Left ventricle myocardium inferior (tissue), 1 donor: ENCODE measurements around the gene ILDR1. TPM values are rescaled to one million over a fixed set of nuclear protein-coding genes. Genes with fewer than 3 reads are reported as not detected.

Experiments used
- DNase-seq: peaks from one replicate; pipeline ENCODE4 v3.0.0-alpha.2; 2020
- H3K27ac ChIP-seq: fragments of 200-600 bp; replicated peaks from 2 replicates; pipeline ENCODE4 v1.8.0; 2021
- H3K27me3 ChIP-seq: fragments of 200-600 bp; 2 replicates; pipeline ENCODE4 v1.8.0; 2021; ENCODE audit warnings: low read depth
- H3K36me3 ChIP-seq: fragments of 200-600 bp; 2 replicates; pipeline ENCODE4 v1.8.0; 2021
- H3K4me1 ChIP-seq: fragments of 200-600 bp; 2 replicates; pipeline ENCODE4 v1.8.0; 2021
- H3K4me3 ChIP-seq: fragments of 200-600 bp; 2 replicates; pipeline ENCODE4 v1.8.0; 2021; ENCODE audit warnings: mild to moderate bottlenecking, moderate library complexity
- H3K9me3 ChIP-seq: fragments of 200-600 bp; replicated peaks from 2 replicates; pipeline ENCODE4 v1.8.0; 2021
- intact Hi-C: fragments of 100-400 bp; cut with micrococcal nuclease; formaldehyde crosslinking; loops from one replicate; pipeline ENCODE4 v1.11.0; 2022
- total RNA-seq: library from RNA; stranded (reverse); fragmentation: NEBNext Ultra II Directional; extraction: Animal tissue kit (Norgen Biotek cat#: 25700); gene quantifications from one replicate; pipeline ENCODE4 v1.2.1, GENCODE V29; 2021
- TF ChIP-seq, protein P1 (sequence below): fragments of 200-600 bp; IDR thresholded peaks from 2 replicates; pipeline ENCODE4 v1.8.0; 2021; ENCODE audit warnings: antibody characterized with exemption, mild to moderate bottlenecking, borderline replicate concordance
- donor health status: DM: no; HTN: yes; CAD: no; lungs with severe emphysema.

ILDR1 gene
- total RNA-seq, 1 donor from 2014 or later = 0.33 TPM

DNA sequence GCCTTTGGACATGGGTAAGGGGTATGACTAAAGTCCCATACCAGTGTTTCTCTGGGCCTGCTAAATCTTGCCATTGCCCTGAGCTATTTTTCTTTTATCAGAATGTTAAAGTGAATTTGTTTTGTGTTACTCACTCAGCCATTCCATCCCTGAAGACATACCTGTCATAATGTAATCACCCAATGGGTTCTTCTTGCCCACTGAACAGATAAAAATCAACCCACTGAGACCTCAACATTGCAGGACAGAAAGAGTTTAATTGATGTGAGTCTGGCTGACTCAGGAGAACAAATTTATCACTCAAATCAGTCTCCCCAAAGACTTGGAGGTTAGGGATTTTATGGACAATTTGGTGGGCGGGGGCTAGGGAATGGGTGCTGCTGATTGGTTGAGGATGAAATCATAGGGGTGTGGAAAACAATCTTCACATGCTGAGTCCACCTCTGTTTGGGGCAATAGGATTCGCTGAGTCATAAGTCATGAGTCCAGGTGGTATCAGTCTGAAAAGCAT, 47.4 kb downstream of the ILDR1 start:
- H3K4me3 ChIP-seq = no peak overlapping the region
- intact Hi-C loops = no loop called here
- no peaks in the 10 kb centered on the region for H3K36me3 ChIP-seq
- H3K27me3 ChIP-seq = no peaks in the 10 kb centered on the region
- TF ChIP-seq, protein P1, sequence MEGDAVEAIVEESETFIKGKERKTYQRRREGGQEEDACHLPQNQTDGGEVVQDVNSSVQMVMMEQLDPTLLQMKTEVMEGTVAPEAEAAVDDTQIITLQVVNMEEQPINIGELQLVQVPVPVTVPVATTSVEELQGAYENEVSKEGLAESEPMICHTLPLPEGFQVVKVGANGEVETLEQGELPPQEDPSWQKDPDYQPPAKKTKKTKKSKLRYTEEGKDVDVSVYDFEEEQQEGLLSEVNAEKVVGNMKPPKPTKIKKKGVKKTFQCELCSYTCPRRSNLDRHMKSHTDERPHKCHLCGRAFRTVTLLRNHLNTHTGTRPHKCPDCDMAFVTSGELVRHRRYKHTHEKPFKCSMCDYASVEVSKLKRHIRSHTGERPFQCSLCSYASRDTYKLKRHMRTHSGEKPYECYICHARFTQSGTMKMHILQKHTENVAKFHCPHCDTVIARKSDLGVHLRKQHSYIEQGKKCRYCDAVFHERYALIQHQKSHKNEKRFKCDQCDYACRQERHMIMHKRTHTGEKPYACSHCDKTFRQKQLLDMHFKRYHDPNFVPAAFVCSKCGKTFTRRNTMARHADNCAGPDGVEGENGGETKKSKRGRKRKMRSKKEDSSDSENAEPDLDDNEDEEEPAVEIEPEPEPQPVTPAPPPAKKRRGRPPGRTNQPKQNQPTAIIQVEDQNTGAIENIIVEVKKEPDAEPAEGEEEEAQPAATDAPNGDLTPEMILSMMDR = no peak
- H3K4me1 ChIP-seq = no peaks in the 10 kb centered on the region
- H3K9me3 ChIP-seq = peaks cover 30% of the 10 kb centered on the region
- H3K27ac ChIP-seq = no peak overlapping the region
- no peak for DNase-seq

DNA sequence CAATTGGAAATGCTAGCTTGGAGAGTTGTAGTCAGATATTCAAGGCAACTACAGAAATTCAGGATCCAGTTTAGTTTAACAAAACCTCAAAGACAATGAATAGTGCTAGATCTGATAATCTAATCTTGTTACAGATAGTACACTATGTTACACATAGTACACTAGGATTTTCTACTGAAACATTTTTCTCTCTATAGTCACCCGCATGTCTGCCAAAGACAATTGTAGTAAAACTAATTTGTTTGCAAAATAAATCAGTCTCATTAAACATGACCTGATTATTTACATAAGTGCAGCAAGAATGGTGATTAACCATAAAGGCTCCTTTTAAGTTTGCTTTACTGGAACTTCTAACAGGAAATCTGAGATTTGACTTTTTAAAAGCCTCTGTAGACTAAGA, 52.0 kb downstream of the ILDR1 start:
- intact Hi-C loops = no loop called here
- H3K4me1 ChIP-seq = no peaks in the 10 kb centered on the region
- no peaks in the 10 kb centered on the region for H3K27me3 ChIP-seq
- no peaks in the 10 kb centered on the region for H3K36me3 ChIP-seq
- H3K27ac ChIP-seq = no peak overlapping the region
- H3K9me3 ChIP-seq = peaks cover 22% of the 10 kb centered on the region
- TF ChIP-seq, protein P1 = no peak
- no peak for DNase-seq
- no peak overlapping the region for H3K4me3 ChIP-seq

DNA sequence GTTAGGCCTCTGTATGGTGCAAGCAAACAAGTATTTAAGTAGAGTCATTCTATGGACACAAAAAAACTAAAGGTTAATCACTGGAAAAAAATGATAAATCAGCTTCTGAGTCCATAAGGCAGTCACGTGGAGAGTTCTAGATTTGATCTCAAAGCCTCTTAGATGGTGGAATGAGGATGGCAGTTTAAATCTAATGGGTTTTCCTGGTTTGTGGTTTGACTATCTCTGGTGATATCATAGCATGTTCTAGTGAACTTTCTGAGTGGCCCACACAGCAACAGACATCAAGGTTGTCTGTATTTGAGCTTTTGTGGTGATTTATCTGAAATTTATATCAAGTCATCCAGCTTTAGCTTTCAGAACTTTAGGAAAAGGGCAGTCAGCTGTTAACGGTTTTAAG, 52.4 kb downstream of the ILDR1 start:
- Histone ChIP-seq H3K4me3 (no peak overlapping the region), H3K36me3 (no peaks in the 10 kb centered on the region), H3K27ac (no peak overlapping the region), H3K27me3 (no peaks in the 10 kb centered on the region), H3K9me3 (peaks cover 18% of the 10 kb centered on the region), H3K4me1 (no peaks in the 10 kb centered on the region)
- intact Hi-C loops = no loop called here
- TF ChIP-seq, protein P1 = no peak
- DNase-seq = no peak

DNA sequence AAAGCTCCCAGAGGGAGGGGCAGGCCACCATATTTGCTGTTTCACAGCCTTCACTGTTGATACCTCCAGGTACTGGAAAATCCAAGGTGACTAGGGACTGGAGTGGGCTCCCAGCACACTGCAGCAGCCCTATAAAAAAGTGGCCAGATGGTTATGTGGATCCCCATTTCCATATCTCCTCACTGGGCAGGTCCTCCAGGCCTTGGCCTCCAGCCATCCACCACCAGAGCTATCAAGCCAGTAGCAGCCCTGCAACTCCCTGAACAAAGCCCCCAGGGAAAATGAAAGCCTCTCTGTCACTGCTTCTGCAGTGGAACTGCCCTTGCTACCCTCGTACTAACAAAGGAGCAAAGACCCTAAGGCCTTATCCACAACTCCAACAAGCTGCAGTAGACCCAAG, 58.4 kb downstream of the ILDR1 start:
- intact Hi-C loops = no loop called here
- DNase-seq = no peak

DNA sequence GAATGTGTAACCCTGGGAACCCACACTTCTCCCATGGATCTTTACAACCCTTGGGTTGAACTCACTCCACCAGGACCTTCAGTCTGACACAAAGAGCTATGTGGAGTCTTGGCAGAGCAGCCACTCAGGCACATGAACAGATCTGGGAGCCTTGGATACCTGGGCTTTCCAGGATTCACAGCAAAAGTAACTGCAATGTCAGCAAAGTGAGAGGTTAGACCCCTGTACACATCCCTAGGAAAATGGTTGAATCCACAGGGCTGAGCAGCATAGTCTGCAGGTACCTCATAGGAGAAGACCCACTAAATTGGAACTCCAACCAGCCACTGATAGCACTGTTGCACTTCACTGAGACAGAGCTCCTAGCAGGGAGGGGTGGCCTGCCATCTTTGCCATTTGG, 59.6 kb downstream of the ILDR1 start:
- peaks cover 3% of the 10 kb centered on the region for H3K4me1 ChIP-seq
- H3K36me3 ChIP-seq = no peaks in the 10 kb centered on the region
- intact Hi-C loops = no loop called here
- DNase-seq = no peak
- H3K27me3 ChIP-seq = no peaks in the 10 kb centered on the region
- peaks cover 12% of the 10 kb centered on the region for H3K9me3 ChIP-seq
- no peak overlapping the region for H3K27ac ChIP-seq
- H3K4me3 ChIP-seq = no peak overlapping the region
- TF ChIP-seq, protein P1 = no peak

More for the DNA sequence above, 58.4 kb downstream of the ILDR1 start:
- no peak overlapping the region for H3K27ac ChIP-seq
- no peaks in the 10 kb centered on the region for H3K27me3 ChIP-seq
- H3K4me1 ChIP-seq = peaks cover 3% of the 10 kb centered on the region
- H3K36me3 ChIP-seq = no peaks in the 10 kb centered on the region
- TF ChIP-seq, protein P1 = no peak
- peaks cover 12% of the 10 kb centered on the region for H3K9me3 ChIP-seq
- no peak overlapping the region for H3K4me3 ChIP-seq
